Measurements from ENCODE around the gene SWI5. TPM values are rescaled to one million over a fixed set of nuclear protein-coding genes. Genes with fewer than 3 reads are reported as not detected.

The SWI5 gene
- total and polyA plus RNA-seq, 2 experiments from 2014 or later = 26.6 to 42.5 TPM

GRCh38 chr9:128297221-128297773, 21.2 kb downstream of the SWI5 start:
- H3K4me2 ChIP-seq = no peak overlapping the region
- no peaks in the 10 kb centered on the region for H3K9me3 Mint-ChIP-seq
- ATAC-seq = no peak
- H4K20me1 ChIP-seq (replicated peaks; ENCODE audit: insufficient read depth) = no peaks in the 10 kb centered on the region
- TF ChIP-seq POLR2AphosphoS5 (IDR thresholded peaks at IDR 0.05; ENCODE audit: low read depth) (no peak), EZH2phosphoT487 (IDR thresholded peaks at IDR 0.05; ENCODE audit: unreplicated experiment) (no peak), CTCF (conservative IDR thresholded peaks at IDR 0.05; ENCODE audit: low read depth in 2 of 2) (no peak), ZNF331 (CRISPR knock-in tag; IDR thresholded peaks at IDR 0.05; ENCODE audit: low read depth) (no peak), REST (IDR thresholded peaks at IDR 0.05; ENCODE audit: unreplicated experiment) (no peak), ZNF114 (CRISPR knock-in tag; IDR thresholded peaks at IDR 0.05) (no peak)
- no peaks in the 10 kb centered on the region for H3K36me3 Mint-ChIP-seq (ENCODE audit: low read depth)
- no peak overlapping the region for H3K4me3 ChIP-seq
- H3K4me1 ChIP-seq (ENCODE audit: insufficient read depth) = no peaks in the 10 kb centered on the region; the same call in 1 of the 2 replicates
- H2AFZ ChIP-seq = no peak overlapping the region
- peaks cover 3% of the 10 kb centered on the region; the same call in 2 of the 3 replicates for H3K4me1 Mint-ChIP-seq
- H3K36me3 ChIP-seq (ENCODE audit: insufficient read depth) = no peaks in the 10 kb centered on the region
- H3F3A ChIP-seq (replicated peaks; ENCODE audit: low read depth) = 0 out of 2 replicates have a peak, but pooled peaks cover 2% of the 10 kb centered on the region
- no peak overlapping the region for H3K27ac Mint-ChIP-seq
- no peak overlapping the region for H3K4me3 Mint-ChIP-seq
- no peaks in the 10 kb centered on the region for H3K9me2 ChIP-seq (ENCODE audit: insufficient read depth)
- H3K27me3 ChIP-seq (ENCODE audit: insufficient read depth) = no peaks in the 10 kb centered on the region
- peaks cover 9% of the 10 kb centered on the region for H3K27me3 Mint-ChIP-seq (ENCODE audit: insufficient read depth, low read depth, poor library complexity)
- H3K27ac ChIP-seq (ENCODE audit: low read depth) = no peak overlapping the region
- no peaks in the 10 kb centered on the region for H3K79me2 ChIP-seq (replicated peaks; ENCODE audit: insufficient read depth)
- no peak for DNase-seq (ENCODE audit: low spot score)

GRCh38 chr9:128298535-128299482, 22.7 kb downstream of the SWI5 start:
- Mint-ChIP-seq H3K4me3 (no peak overlapping the region), H3K36me3 (ENCODE audit: low read depth) (no peaks in the 10 kb centered on the region), H3K9me3 (no peaks in the 10 kb centered on the region), H3K27me3 (ENCODE audit: insufficient read depth, low read depth, poor library complexity) (peaks cover 11% of the 10 kb centered on the region), H3K4me1 (peaks cover 3% of the 10 kb centered on the region; the same call in 2 of the 3 replicates), H3K27ac (no peak overlapping the region)
- Histone ChIP-seq H3K36me3 (ENCODE audit: insufficient read depth) (no peaks in the 10 kb centered on the region), H3K9me2 (ENCODE audit: insufficient read depth) (no peaks in the 10 kb centered on the region), H3K27me3 (ENCODE audit: insufficient read depth) (no peaks in the 10 kb centered on the region), H3K79me2 (replicated peaks; ENCODE audit: insufficient read depth) (no peaks in the 10 kb centered on the region), H3K4me2 (no peak overlapping the region), H3K4me1 (ENCODE audit: insufficient read depth) (no peaks in the 10 kb centered on the region; the same call in 1 of the 2 replicates), H3K4me3 (no peak overlapping the region), H3F3A (replicated peaks; ENCODE audit: low read depth) (0 out of 2 replicates have a peak, but pooled peaks cover 2% of the 10 kb centered on the region), H4K20me1 (replicated peaks; ENCODE audit: insufficient read depth) (no peaks in the 10 kb centered on the region), H3K27ac (ENCODE audit: low read depth) (no peak overlapping the region), H2AFZ (no peak overlapping the region)
- DNase-seq (ENCODE audit: low spot score) (no peak), ATAC-seq (no peak)
- TF ChIP-seq EZH2 (IDR thresholded peaks at IDR 0.05; ENCODE audit: low read depth, unreplicated experiment) = no peak
